WTC11 (cell line): ENCODE results near the gene ECSCR. TPM values are rescaled to one million over a fixed set of nuclear protein-coding genes. Genes with fewer than 3 reads are reported as not detected.

ENCODE experiments used
- ATAC-seq: fragments of 200-7000 bp; cut with Tn5 transposase; 2 replicates; pipeline ENCODE4 v1.10.0; 2021; ENCODE audit warnings: mild to moderate bottlenecking, moderate library complexity
- CTCF ChIA-PET: fragments of 300-600 bp; sonication (Branson Sonifier 250); formaldehyde crosslinking; loops from one replicate; lab custom pipeline; 2021; ENCODE audit warnings: antibody characterized with exemption; lab: Charles Lee
- POLR2A ChIA-PET: fragments of 350-600 bp; sonication (Branson Sonifier 250); formaldehyde crosslinking; loops from one replicate; lab custom pipeline; 2021; ENCODE audit warnings: antibody characterized with exemption; lab: Charles Lee
- DNase-seq: peaks from one replicate; pipeline ENCODE4 v3.0.0; 2021; ENCODE audit warnings: low spot score
- H3K27ac Mint-ChIP-seq: 2 replicates; pipeline ENCODE4 v1.8.0; 2021; ENCODE audit warnings: mixed read lengths
- H3K27me3 Mint-ChIP-seq: 2 replicates; pipeline ENCODE4 v1.8.0; 2021; ENCODE audit warnings: low read depth, mild to moderate bottlenecking, moderate library complexity, mixed read lengths
- H3K36me3 Mint-ChIP-seq: 2 replicates; pipeline ENCODE4 v1.8.0; 2021; ENCODE audit warnings: mixed read lengths
- H3K4me1 Mint-ChIP-seq: 2 replicates; pipeline ENCODE4 v1.8.0; 2022; ENCODE audit warnings: mixed read lengths
- H3K4me3 Mint-ChIP-seq: 2 replicates; pipeline ENCODE4 v1.8.0; 2021; ENCODE audit warnings: mild to moderate bottlenecking, moderate library complexity, mixed read lengths
- H3K9me3 Mint-ChIP-seq: 2 replicates; pipeline ENCODE4 v1.8.0; 2021; ENCODE audit warnings: mixed read lengths
- ETV6 ChIP-seq: sonication (generic); formaldehyde crosslinking; IDR thresholded peaks from 2 replicates; pipeline ENCODE4 v1.8.1; 2022; ENCODE audit warnings: mild to moderate bottlenecking, missing genetic modification reagents
- FOXP1 ChIP-seq: sonication (generic); formaldehyde crosslinking; IDR thresholded peaks from 2 replicates; pipeline ENCODE4 v1.8.0; 2022; ENCODE audit warnings: missing genetic modification reagents, mild to moderate bottlenecking, moderate library complexity, borderline replicate concordance
- JAZF1 ChIP-seq: fragments of 250-450 bp; sonication (Bioruptor Pico); IDR thresholded peaks from 2 replicates; pipeline ENCODE4 v1.9.0; 2021; ENCODE audit warnings: moderate library complexity, mild to moderate bottlenecking, inconsistent platforms
- KAT7 ChIP-seq: sonication (generic); formaldehyde crosslinking; IDR thresholded peaks from 2 replicates; pipeline ENCODE4 v1.8.1; 2023; ENCODE audit warnings: missing genetic modification reagents, mild to moderate bottlenecking, borderline replicate concordance
- MYBL2 ChIP-seq: sonication (generic); formaldehyde crosslinking; IDR thresholded peaks from 2 replicates; pipeline ENCODE4 v1.8.1; 2023; ENCODE audit warnings: mild to moderate bottlenecking, moderate library complexity, missing genetic modification reagents
- OVOL2 ChIP-seq: fragments of 250-450 bp; sonication (Bioruptor Pico); IDR thresholded peaks from 2 replicates; pipeline ENCODE4 v1.9.0; 2021; ENCODE audit warnings: mild to moderate bottlenecking, borderline replicate concordance
- PRRX2 ChIP-seq: fragments of 250-450 bp; sonication (Bioruptor Pico); IDR thresholded peaks from 2 replicates; pipeline ENCODE4 v1.8.0; 2021; ENCODE audit warnings: mild to moderate bottlenecking
- RORB ChIP-seq: fragments of 250-450 bp; sonication (Bioruptor Pico); IDR thresholded peaks from 2 replicates; pipeline ENCODE4 v1.9.0; 2021; ENCODE audit warnings: mild to moderate bottlenecking
- SP1 ChIP-seq: sonication (generic); formaldehyde crosslinking; conservative IDR thresholded peaks from 2 replicates; pipeline ENCODE4 v1.8.1; 2022; ENCODE audit warnings: missing genetic modification reagents
- TEAD1 ChIP-seq: sonication (generic); formaldehyde crosslinking; IDR thresholded peaks from 2 replicates; pipeline ENCODE4 v1.8.0; 2022; ENCODE audit warnings: mild to moderate bottlenecking, missing genetic modification reagents
- ZNF317 ChIP-seq: sonication (generic); formaldehyde crosslinking; IDR thresholded peaks from 2 replicates; pipeline ENCODE4 v1.8.1; 2023; ENCODE audit warnings: low read depth, mild to moderate bottlenecking, moderate library complexity, missing genetic modification reagents, borderline replicate concordance
- ZNF396 ChIP-seq: fragments of 250-450 bp; sonication (Bioruptor Pico); IDR thresholded peaks from 2 replicates; pipeline ENCODE4 v1.8.0; 2021; ENCODE audit warnings: mild to moderate bottlenecking, moderate library complexity, borderline replicate concordance
- total RNA-seq: library from RNA; stranded (reverse); gene quantifications from 3 replicates; pipeline ENCODE4 v1.2.3, GENCODE V29; 2021
- TF ChIP-seq, protein P1 (sequence below): fragments of 250-450 bp; sonication (Bioruptor Pico); IDR thresholded peaks from 2 replicates; pipeline ENCODE4 v2.1.2; 2022; ENCODE audit warnings: mild to moderate bottlenecking, moderate library complexity
- TF ChIP-seq, protein P2 (sequence below): fragments of 200-600 bp; IDR thresholded peaks from 2 replicates; pipeline ENCODE4 v1.8.0; 2022; ENCODE audit warnings: antibody characterized with exemption
- TF ChIP-seq, protein P3 (sequence below): fragments of 250-450 bp; sonication (Bioruptor Pico); IDR thresholded peaks from 2 replicates; pipeline ENCODE4 v1.9.0; 2021; ENCODE audit warnings: mild to moderate bottlenecking, borderline replicate concordance
- TF ChIP-seq, protein P4 (sequence below): sonication (generic); formaldehyde crosslinking; IDR thresholded peaks from 2 replicates; pipeline ENCODE4 v1.8.1; 2023; ENCODE audit warnings: mild to moderate bottlenecking, missing genetic modification reagents
- TF ChIP-seq, protein P5 (sequence below): fragments of 250-450 bp; sonication (Bioruptor Pico); IDR thresholded peaks from 2 replicates; pipeline ENCODE4 v1.9.0; 2021; ENCODE audit warnings: mild to moderate bottlenecking
- TF ChIP-seq, protein P6 (sequence below): fragments of 250-450 bp; sonication (Bioruptor Pico); IDR thresholded peaks from 2 replicates; pipeline ENCODE4 v1.8.0; 2021; ENCODE audit warnings: mild to moderate bottlenecking
- TF ChIP-seq, protein P7 (sequence below): sonication (generic); formaldehyde crosslinking; IDR thresholded peaks from 2 replicates; pipeline ENCODE4 v1.8.1; 2022; ENCODE audit warnings: mild to moderate bottlenecking, missing genetic modification reagents, moderate library complexity, borderline replicate concordance

Gene ECSCR
- total RNA-seq, 1 experiment from 2014 or later, result 2.7 TPM

DNA sequence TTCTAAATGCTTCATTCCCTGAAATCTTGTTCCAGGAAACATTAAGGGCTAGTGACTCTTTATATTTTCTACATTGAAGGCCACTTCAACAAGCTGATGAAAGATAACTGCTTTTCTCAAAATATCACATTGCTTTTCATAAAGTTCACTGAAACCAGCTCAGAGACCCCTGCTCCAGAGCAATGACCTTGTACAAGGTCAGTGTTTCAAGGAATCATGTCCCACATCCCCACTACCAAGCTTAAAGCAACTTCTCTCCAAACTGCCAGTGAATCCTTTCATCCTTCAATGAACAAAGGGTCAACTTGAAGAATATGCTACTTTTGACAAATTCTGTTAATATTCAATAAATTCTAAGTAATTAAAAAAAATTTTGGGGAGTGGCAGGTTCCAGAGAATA, 46.7 kb downstream of the ECSCR start:
- CTCF ChIA-PET, result interaction anchor here (0.6 kb wide), 1 partner anchor 139 kb away, joined by 3 read pairs; no protein-coding TSS in a partner anchor
- H3K27me3 Mint-ChIP-seq, result no peaks in the 10 kb centered on the region; the same call in 1 of the 2 replicates

More for the DNA sequence above, 46.7 kb downstream of the ECSCR start:
- H3K4me3 Mint-ChIP-seq, result no peak overlapping the region
- TF ChIP-seq PRRX2 (no peak), ZNF396 (no peak), JAZF1 (no peak), ZNF317 (CRISPR knock-in tag) (no peak), KAT7 (CRISPR knock-in tag) (no peak), SP1 (CRISPR knock-in tag) (no peak), FOXP1 (CRISPR knock-in tag) (no peak), OVOL2 (no peak), MYBL2 (CRISPR knock-in tag) (no peak), RORB (CRISPR knock-in tag) (no peak), ETV6 (no peak), TEAD1 (no peak)
- TF ChIP-seq, protein P1, sequence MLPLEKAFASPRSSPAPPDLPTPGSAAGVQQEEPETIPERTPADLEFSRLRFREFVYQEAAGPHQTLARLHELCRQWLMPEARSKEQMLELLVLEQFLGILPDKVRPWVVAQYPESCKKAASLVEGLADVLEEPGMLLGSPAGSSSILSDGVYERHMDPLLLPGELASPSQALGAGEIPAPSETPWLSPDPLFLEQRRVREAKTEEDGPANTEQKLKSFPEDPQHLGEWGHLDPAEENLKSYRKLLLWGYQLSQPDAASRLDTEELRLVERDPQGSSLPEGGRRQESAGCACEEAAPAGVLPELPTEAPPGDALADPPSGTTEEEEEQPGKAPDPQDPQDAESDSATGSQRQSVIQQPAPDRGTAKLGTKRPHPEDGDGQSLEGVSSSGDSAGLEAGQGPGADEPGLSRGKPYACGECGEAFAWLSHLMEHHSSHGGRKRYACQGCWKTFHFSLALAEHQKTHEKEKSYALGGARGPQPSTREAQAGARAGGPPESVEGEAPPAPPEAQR (CRISPR knock-in tag), result no peak
- TF ChIP-seq, protein P2, sequence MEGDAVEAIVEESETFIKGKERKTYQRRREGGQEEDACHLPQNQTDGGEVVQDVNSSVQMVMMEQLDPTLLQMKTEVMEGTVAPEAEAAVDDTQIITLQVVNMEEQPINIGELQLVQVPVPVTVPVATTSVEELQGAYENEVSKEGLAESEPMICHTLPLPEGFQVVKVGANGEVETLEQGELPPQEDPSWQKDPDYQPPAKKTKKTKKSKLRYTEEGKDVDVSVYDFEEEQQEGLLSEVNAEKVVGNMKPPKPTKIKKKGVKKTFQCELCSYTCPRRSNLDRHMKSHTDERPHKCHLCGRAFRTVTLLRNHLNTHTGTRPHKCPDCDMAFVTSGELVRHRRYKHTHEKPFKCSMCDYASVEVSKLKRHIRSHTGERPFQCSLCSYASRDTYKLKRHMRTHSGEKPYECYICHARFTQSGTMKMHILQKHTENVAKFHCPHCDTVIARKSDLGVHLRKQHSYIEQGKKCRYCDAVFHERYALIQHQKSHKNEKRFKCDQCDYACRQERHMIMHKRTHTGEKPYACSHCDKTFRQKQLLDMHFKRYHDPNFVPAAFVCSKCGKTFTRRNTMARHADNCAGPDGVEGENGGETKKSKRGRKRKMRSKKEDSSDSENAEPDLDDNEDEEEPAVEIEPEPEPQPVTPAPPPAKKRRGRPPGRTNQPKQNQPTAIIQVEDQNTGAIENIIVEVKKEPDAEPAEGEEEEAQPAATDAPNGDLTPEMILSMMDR, result no peak
- TF ChIP-seq, protein P3, sequence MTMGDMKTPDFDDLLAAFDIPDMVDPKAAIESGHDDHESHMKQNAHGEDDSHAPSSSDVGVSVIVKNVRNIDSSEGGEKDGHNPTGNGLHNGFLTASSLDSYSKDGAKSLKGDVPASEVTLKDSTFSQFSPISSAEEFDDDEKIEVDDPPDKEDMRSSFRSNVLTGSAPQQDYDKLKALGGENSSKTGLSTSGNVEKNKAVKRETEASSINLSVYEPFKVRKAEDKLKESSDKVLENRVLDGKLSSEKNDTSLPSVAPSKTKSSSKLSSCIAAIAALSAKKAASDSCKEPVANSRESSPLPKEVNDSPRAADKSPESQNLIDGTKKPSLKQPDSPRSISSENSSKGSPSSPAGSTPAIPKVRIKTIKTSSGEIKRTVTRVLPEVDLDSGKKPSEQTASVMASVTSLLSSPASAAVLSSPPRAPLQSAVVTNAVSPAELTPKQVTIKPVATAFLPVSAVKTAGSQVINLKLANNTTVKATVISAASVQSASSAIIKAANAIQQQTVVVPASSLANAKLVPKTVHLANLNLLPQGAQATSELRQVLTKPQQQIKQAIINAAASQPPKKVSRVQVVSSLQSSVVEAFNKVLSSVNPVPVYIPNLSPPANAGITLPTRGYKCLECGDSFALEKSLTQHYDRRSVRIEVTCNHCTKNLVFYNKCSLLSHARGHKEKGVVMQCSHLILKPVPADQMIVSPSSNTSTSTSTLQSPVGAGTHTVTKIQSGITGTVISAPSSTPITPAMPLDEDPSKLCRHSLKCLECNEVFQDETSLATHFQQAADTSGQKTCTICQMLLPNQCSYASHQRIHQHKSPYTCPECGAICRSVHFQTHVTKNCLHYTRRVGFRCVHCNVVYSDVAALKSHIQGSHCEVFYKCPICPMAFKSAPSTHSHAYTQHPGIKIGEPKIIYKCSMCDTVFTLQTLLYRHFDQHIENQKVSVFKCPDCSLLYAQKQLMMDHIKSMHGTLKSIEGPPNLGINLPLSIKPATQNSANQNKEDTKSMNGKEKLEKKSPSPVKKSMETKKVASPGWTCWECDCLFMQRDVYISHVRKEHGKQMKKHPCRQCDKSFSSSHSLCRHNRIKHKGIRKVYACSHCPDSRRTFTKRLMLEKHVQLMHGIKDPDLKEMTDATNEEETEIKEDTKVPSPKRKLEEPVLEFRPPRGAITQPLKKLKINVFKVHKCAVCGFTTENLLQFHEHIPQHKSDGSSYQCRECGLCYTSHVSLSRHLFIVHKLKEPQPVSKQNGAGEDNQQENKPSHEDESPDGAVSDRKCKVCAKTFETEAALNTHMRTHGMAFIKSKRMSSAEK, result no peak
- TF ChIP-seq, protein P4, sequence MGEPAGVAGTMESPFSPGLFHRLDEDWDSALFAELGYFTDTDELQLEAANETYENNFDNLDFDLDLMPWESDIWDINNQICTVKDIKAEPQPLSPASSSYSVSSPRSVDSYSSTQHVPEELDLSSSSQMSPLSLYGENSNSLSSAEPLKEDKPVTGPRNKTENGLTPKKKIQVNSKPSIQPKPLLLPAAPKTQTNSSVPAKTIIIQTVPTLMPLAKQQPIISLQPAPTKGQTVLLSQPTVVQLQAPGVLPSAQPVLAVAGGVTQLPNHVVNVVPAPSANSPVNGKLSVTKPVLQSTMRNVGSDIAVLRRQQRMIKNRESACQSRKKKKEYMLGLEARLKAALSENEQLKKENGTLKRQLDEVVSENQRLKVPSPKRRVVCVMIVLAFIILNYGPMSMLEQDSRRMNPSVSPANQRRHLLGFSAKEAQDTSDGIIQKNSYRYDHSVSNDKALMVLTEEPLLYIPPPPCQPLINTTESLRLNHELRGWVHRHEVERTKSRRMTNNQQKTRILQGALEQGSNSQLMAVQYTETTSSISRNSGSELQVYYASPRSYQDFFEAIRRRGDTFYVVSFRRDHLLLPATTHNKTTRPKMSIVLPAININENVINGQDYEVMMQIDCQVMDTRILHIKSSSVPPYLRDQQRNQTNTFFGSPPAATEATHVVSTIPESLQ (CRISPR knock-in tag), result no peak
- TF ChIP-seq, protein P5, sequence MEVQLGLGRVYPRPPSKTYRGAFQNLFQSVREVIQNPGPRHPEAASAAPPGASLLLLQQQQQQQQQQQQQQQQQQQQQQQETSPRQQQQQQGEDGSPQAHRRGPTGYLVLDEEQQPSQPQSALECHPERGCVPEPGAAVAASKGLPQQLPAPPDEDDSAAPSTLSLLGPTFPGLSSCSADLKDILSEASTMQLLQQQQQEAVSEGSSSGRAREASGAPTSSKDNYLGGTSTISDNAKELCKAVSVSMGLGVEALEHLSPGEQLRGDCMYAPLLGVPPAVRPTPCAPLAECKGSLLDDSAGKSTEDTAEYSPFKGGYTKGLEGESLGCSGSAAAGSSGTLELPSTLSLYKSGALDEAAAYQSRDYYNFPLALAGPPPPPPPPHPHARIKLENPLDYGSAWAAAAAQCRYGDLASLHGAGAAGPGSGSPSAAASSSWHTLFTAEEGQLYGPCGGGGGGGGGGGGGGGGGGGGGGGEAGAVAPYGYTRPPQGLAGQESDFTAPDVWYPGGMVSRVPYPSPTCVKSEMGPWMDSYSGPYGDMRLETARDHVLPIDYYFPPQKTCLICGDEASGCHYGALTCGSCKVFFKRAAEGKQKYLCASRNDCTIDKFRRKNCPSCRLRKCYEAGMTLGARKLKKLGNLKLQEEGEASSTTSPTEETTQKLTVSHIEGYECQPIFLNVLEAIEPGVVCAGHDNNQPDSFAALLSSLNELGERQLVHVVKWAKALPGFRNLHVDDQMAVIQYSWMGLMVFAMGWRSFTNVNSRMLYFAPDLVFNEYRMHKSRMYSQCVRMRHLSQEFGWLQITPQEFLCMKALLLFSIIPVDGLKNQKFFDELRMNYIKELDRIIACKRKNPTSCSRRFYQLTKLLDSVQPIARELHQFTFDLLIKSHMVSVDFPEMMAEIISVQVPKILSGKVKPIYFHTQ, result no peak
- TF ChIP-seq, protein P6, sequence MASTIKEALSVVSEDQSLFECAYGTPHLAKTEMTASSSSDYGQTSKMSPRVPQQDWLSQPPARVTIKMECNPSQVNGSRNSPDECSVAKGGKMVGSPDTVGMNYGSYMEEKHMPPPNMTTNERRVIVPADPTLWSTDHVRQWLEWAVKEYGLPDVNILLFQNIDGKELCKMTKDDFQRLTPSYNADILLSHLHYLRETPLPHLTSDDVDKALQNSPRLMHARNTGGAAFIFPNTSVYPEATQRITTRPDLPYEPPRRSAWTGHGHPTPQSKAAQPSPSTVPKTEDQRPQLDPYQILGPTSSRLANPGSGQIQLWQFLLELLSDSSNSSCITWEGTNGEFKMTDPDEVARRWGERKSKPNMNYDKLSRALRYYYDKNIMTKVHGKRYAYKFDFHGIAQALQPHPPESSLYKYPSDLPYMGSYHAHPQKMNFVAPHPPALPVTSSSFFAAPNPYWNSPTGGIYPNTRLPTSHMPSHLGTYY (CRISPR knock-in tag), result no peak
- TF ChIP-seq, protein P7, sequence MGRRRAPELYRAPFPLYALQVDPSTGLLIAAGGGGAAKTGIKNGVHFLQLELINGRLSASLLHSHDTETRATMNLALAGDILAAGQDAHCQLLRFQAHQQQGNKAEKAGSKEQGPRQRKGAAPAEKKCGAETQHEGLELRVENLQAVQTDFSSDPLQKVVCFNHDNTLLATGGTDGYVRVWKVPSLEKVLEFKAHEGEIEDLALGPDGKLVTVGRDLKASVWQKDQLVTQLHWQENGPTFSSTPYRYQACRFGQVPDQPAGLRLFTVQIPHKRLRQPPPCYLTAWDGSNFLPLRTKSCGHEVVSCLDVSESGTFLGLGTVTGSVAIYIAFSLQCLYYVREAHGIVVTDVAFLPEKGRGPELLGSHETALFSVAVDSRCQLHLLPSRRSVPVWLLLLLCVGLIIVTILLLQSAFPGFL (CRISPR knock-in tag), result no peak
- H3K9me3 Mint-ChIP-seq, result no peaks in the 10 kb centered on the region
- ATAC-seq (no peak), DNase-seq (no peak)
- no peak overlapping the region for H3K27ac Mint-ChIP-seq
- H3K36me3 Mint-ChIP-seq, result peaks cover 13% of the 10 kb centered on the region
- peaks cover 9% of the 10 kb centered on the region for H3K4me1 Mint-ChIP-seq
- POLR2A ChIA-PET, result no interaction called here
